IMR-90 (cell line): ENCODE measurements around the gene AUTS2. TPM values are rescaled to one million over a fixed set of nuclear protein-coding genes. Genes with fewer than 3 reads are reported as not detected.

ENCODE experiments used
- ATAC-seq: fragments of 200-7000 bp; cut with Tn5 transposase; 2 replicates; pipeline ENCODE4 v1.9.1; 2020; ENCODE audit warnings: low read depth, mild to moderate bottlenecking, moderate library complexity
- BruUV-seq: library from RNA; stranded (reverse); fragments of 400-500 nt; replicated peaks from 2 replicates; lab custom pipeline; 2021; lab: Mats Ljungman, UMichigan
- CTCF ChIA-PET: fragments of 300-600 bp; formaldehyde crosslinking; extraction: SDS; loops from one replicate; lab custom pipeline; 2021; ENCODE audit warnings: antibody characterized with exemption; lab: Yijun Ruan, JAX
- POLR2A ChIA-PET: fragments of 300-600 bp; sonication (Branson Sonifier 250); formaldehyde crosslinking; loops from one replicate; lab custom pipeline; 2022; ENCODE audit warnings: antibody characterized with exemption; ENCODE audit not compliant: unreplicated experiment; lab: Charles Lee
- DNase-seq: peaks from one replicate; pipeline ENCODE4 v3.0.0; 2013
- H2AFZ ChIP-seq: replicated peaks from 2 replicates; pipeline ENCODE3; 2013; ENCODE audit warnings: low read length, mild to moderate bottlenecking; ENCODE audit not compliant: poor library complexity
- H2AK5ac ChIP-seq: 2 replicates; pipeline ENCODE4 v1.6.1; 2013; ENCODE audit warnings: low read depth, low read length, inconsistent platforms
- H2AK9ac ChIP-seq: replicated peaks from 2 replicates; pipeline ENCODE3; 2013; ENCODE audit warnings: mild to moderate bottlenecking, low read depth, low read length, moderate library complexity; ENCODE audit not compliant: poor library complexity
- H2BK120ac ChIP-seq: 2 replicates; pipeline ENCODE4 v1.6.1; 2013; ENCODE audit warnings: low read depth, low read length, inconsistent platforms
- H2BK15ac ChIP-seq: 3 replicates; pipeline ENCODE4 v1.6.1; 2013; ENCODE audit warnings: low read depth, low read length, inconsistent platforms
- H2BK20ac ChIP-seq: 2 replicates; pipeline ENCODE4 v1.6.1; 2013; ENCODE audit warnings: low read depth, mild to moderate bottlenecking, inconsistent platforms, low read length, moderate library complexity
- H2BK5ac ChIP-seq: 2 replicates; pipeline ENCODE4 v1.6.1; 2013; ENCODE audit warnings: mild to moderate bottlenecking, low read depth, low read length, inconsistent platforms; ENCODE audit not compliant: poor library complexity, severe bottlenecking
- H3K14ac ChIP-seq: replicated peaks from 2 replicates; pipeline ENCODE4 v1.6.1; 2013; ENCODE audit warnings: low read depth, low read length, inconsistent platforms
- H3K18ac ChIP-seq: 2 replicates; pipeline ENCODE4 v1.6.1; 2013; ENCODE audit warnings: low read depth, low read length, control low read depth
- H3K23ac ChIP-seq: 2 replicates; pipeline ENCODE4 v1.6.1; 2013; ENCODE audit warnings: low read depth, low read length, inconsistent platforms
- H3K27ac ChIP-seq: 2 replicates; pipeline ENCODE4 v1.5.1; 2013; ENCODE audit warnings: mild to moderate bottlenecking, control low read depth, low read length; ENCODE audit not compliant: insufficient read depth
- H3K27me3 ChIP-seq: 2 replicates; pipeline ENCODE4 v1.6.1; 2013; ENCODE audit warnings: low read length; ENCODE audit not compliant: control insufficient read depth, insufficient read depth
- H3K36me3 ChIP-seq: 2 replicates; pipeline ENCODE4 v1.6.1; 2013; ENCODE audit warnings: low read length, mixed read lengths; ENCODE audit not compliant: control insufficient read depth, insufficient read depth
- H3K4ac ChIP-seq: 2 replicates; pipeline ENCODE4 v1.6.1; 2013; ENCODE audit warnings: low read depth, low read length, inconsistent platforms
- H3K4me1 ChIP-seq: 2 replicates; pipeline ENCODE4 v1.6.1; 2013; ENCODE audit warnings: low read length, mixed read lengths; ENCODE audit not compliant: control insufficient read depth, insufficient read depth
- H3K4me2 ChIP-seq: 2 replicates; pipeline ENCODE4 v1.6.1; 2013; ENCODE audit warnings: low read depth, mild to moderate bottlenecking, control low read depth, low read length, moderate library complexity
- H3K4me3 ChIP-seq: 2 replicates; pipeline ENCODE4 v1.5.1; 2013; ENCODE audit warnings: low read depth, mild to moderate bottlenecking, control low read depth, low read length, moderate library complexity; ENCODE audit not compliant: insufficient read depth
- H3K56ac ChIP-seq: 2 replicates; pipeline ENCODE4 v1.6.1; 2013; ENCODE audit warnings: low read length, inconsistent platforms; ENCODE audit not compliant: insufficient read depth; ENCODE audit errors: extremely low read depth
- H3K79me1 ChIP-seq, 2 experiments: 2 replicates each; pipeline ENCODE4 v1.6.1; 2013; ENCODE audit warnings: low read length in 2 of 2, inconsistent platforms in 1 of 2, low read depth in 1 of 2
- H3K9ac ChIP-seq: 2 replicates; pipeline ENCODE4 v1.6.1; 2013; ENCODE audit warnings: low read depth, low read length, control low read depth
- H3K9me1 ChIP-seq: 2 replicates; pipeline ENCODE4 v1.6.1; 2013; ENCODE audit warnings: low read length, inconsistent platforms; ENCODE audit not compliant: insufficient read depth
- H3K9me3 ChIP-seq: 2 replicates; pipeline ENCODE4 v1.6.1; 2013; ENCODE audit warnings: low read length; ENCODE audit not compliant: control insufficient read depth, insufficient read depth
- H4K20me1 ChIP-seq: 2 replicates; pipeline ENCODE4 v1.6.1; 2013; ENCODE audit warnings: low read length, inconsistent platforms; ENCODE audit not compliant: insufficient read depth
- H4K5ac ChIP-seq: 2 replicates; pipeline ENCODE4 v1.6.1; 2013; ENCODE audit warnings: mild to moderate bottlenecking, low read depth, low read length, control low read depth
- H4K8ac ChIP-seq, 2 experiments: 2 replicates each; pipeline ENCODE4 v1.6.1; 2013; ENCODE audit warnings: low read depth in 2 of 2, low read length in 2 of 2, control low read depth in 1 of 2, inconsistent platforms in 1 of 2
- H4K91ac ChIP-seq: 2 replicates; pipeline ENCODE4 v1.6.1; 2013; ENCODE audit warnings: low read depth, low read length, inconsistent platforms; ENCODE audit not compliant: insufficient read depth
- BHLHE40 ChIP-seq: fragments of 150-350 bp; IDR thresholded peaks from 2 replicates; pipeline ENCODE4 v1.6.1; 2016; ENCODE audit warnings: mild to moderate bottlenecking, low read depth, low read length
- CTCF ChIP-seq: conservative IDR thresholded peaks from 2 replicates; pipeline ENCODE4 v1.5.1; 2012; ENCODE audit warnings: mild to moderate bottlenecking, low read depth, low read length, improper control_type of control experiment
- WGBS, 2 experiments: methylation state at CpG; one replicate each; pipeline versions ENCODE4 v1.1.5 to v1.1.7; 2013; ENCODE audit warnings: missing lambda C conversion rate in 2 of 2; ENCODE audit not compliant: insufficient read length in 1 of 2; ENCODE audit errors: extremely low coverage in 2 of 2; 5-methylcytosine and 5-hydroxymethylcytosine counted together
- dilution Hi-C: fragments of 300-500 bp; cut with HindIII; formaldehyde crosslinking; loops from one replicate; pipeline ENCODE4 v1.14.3; 2018; ENCODE audit warnings: low sequenced_read_pairs; ENCODE audit not compliant: unreplicated experiment
- in situ Hi-C: fragments of 300-500 bp; cut with MboI; formaldehyde crosslinking; loops from 3 replicates; pipeline ENCODE4 v1.14.3; 2019; ENCODE audit warnings: low sequenced_read_pairs, inconsistent platforms, mixed read lengths
- intact Hi-C: fragments of 100-400 bp; cut with micrococcal nuclease; formaldehyde crosslinking; loops from 2 replicates; pipeline ENCODE4 v1.10.0; 2022
- polyA plus RNA-seq, 3 experiments: library from polyadenylated mRNA; depleted of rRNA; stranded (reverse); fragments of >200 nt; gene quantifications; 2 replicates each; pipeline ENCODE4 v1.2.3, GENCODE V29; 2012; ENCODE audit warnings: low replicate concordance in 1 of 3
- total RNA-seq: library from RNA; depleted of rRNA; stranded (reverse); fragments of >200 nt; gene quantifications from 2 replicates; pipeline ENCODE4 v1.2.3, GENCODE V29; 2012

AUTS2 gene
- total and polyA plus RNA-seq, 2 of the 4 experiments (the other 2 are of a cell fraction) = 0.90 to 3.0 TPM

DNA sequence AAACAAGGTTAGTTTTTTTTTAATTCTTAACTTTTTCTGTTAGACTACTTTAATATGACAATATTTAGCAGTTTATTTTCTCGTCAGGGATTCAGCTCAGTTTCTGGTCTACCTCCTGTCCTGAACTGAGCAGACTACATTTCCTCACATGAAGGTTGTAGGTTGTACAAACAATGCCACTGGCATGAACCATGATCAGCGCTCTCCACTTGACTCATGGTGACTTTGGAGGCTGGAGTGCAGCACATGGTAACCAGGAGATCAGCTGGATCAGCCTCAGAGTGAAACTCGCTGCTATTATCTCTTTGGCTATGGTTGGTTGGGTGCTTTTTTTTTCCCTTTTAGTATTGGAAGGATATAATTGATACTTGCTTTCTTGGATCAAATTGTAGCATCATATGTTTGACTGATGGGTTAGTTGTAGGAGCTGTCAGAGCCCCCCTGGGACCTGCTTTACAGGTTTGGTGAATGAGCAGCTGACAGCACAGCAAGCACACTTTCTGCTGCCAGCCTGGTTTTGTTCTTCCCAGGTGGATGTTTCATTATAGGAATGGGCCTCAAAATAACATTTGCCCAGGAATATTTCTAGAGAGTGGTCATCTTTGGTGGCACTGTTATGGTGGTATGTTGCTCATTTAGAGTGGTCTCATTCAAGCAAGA lies 556.4 kb downstream of the AUTS2 start:
- Histone ChIP-seq H4K5ac (no peak overlapping the region), H3K9me1 (no peaks in the 10 kb centered on the region), H2AK9ac (no peak overlapping the region), H3K14ac (no peak overlapping the region), H2BK120ac (no peak overlapping the region), H3K79me1 (no peaks in the 10 kb centered on the region), H2BK5ac (no peak overlapping the region), H2AFZ (no peak overlapping the region), H3K4me1 (no peaks in the 10 kb centered on the region), H3K4ac (no peak overlapping the region), H2AK5ac (no peak overlapping the region), H3K36me3 (no peaks in the 10 kb centered on the region), H3K23ac (no peak overlapping the region), H2BK20ac (no peak overlapping the region), H3K9me3 (peaks cover 3% of the 10 kb centered on the region; the same call in 1 of the 2 replicates), H3K4me3 (no peak overlapping the region), H3K27me3 (no peaks in the 10 kb centered on the region), H4K20me1 (no peaks in the 10 kb centered on the region), H3K56ac (no peak overlapping the region), H3K18ac (no peak overlapping the region), H3K9ac (no peak overlapping the region), H4K8ac (no peak overlapping the region), H4K91ac (no peak overlapping the region), H3K27ac (no peak overlapping the region), H2BK15ac (no peak overlapping the region), H3K4me2 (no peak overlapping the region)
- intact Hi-C loops = loop anchor here (5.0 kb wide), 1 partner anchor 52 kb away; no protein-coding TSS in a partner anchor
- POLR2A ChIA-PET = no interaction called here
- ATAC-seq = no peak
- CTCF ChIA-PET = no interaction called here
- BruUV-seq = no TSS peak
- dilution Hi-C loops = no loop called here
- no peak for DNase-seq
- in situ Hi-C loops = no loop called here
- TF ChIP-seq CTCF (no peak), BHLHE40 (no peak)
- WGBS, 2 experiments = no CpG with 5 or more reads among the region's 3 CpGs
